Muscle layer of colon (tissue), 2 donors: ENCODE measurements around the gene GSTM5.
"Not testable (repeated sequence)": the region's sequence is repeated elsewhere in the genome, so short reads cannot be mapped to it uniquely, and the experiment has no call there.

Source experiments
- H3K27ac ChIP-seq: one replicate; pipeline ENCODE4 v1.7.0; 2013; ENCODE audit warnings: low read depth, mild to moderate bottlenecking, low read length, moderate library complexity
- H3K27me3 ChIP-seq, 2 donors: one replicate each; pipeline ENCODE4 v1.7.0; 2013; ENCODE audit warnings: low read length in 2 of 2, mild to moderate bottlenecking in 2 of 2; ENCODE audit not compliant: insufficient read depth in 2 of 2, control insufficient read depth in 1 of 2
- H3K36me3 ChIP-seq: one replicate; pipeline ENCODE4 v1.7.0; 2013; ENCODE audit warnings: mild to moderate bottlenecking, low read length; ENCODE audit not compliant: insufficient read depth
- H3K4me1 ChIP-seq: one replicate; pipeline ENCODE4 v1.7.0; 2013; ENCODE audit warnings: mild to moderate bottlenecking, low read length; ENCODE audit not compliant: insufficient read depth
- H3K4me3 ChIP-seq, 2 donors: one replicate each; pipeline ENCODE4 v1.7.0; 2013; ENCODE audit warnings: low read length in 2 of 2, low read depth in 1 of 2, mild to moderate bottlenecking in 1 of 2, moderate library complexity in 1 of 2
- H3K9ac ChIP-seq: one replicate; pipeline ENCODE4 v1.7.0; 2013; ENCODE audit warnings: low read length
- H3K9me3 ChIP-seq: one replicate; pipeline ENCODE4 v1.7.0; 2013; ENCODE audit warnings: mild to moderate bottlenecking, low read length
- donor health status: abdominal sarcoma.
- donor health status: Adenocarcinoma of cecum.

GSTM5 gene

DNA sequence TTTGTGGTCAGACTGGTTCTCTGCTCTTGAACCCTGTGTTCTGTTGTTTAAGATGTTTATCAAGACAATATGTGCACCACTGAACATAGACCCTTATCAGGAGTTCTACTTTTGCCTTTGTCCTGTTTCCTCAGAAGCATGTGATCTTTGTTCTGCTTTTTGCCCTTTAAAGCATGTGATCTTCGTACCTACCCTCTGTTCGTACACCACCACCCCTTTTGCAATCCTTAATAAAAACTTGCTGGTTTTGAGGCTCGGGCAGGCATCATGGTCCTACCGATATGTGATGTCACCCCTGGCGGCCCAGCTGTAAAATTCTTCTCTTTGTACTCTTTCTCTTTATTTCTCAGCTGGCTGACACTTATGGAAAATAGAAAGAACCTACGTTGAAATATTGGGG, 27.3 kb upstream of the GSTM5 start:
- not testable (repeated sequence) for H3K36me3 ChIP-seq, H3K9ac ChIP-seq, H3K27ac ChIP-seq, H3K27me3 ChIP-seq, H3K9me3 ChIP-seq, H3K4me1 ChIP-seq, H3K4me3 ChIP-seq

DNA sequence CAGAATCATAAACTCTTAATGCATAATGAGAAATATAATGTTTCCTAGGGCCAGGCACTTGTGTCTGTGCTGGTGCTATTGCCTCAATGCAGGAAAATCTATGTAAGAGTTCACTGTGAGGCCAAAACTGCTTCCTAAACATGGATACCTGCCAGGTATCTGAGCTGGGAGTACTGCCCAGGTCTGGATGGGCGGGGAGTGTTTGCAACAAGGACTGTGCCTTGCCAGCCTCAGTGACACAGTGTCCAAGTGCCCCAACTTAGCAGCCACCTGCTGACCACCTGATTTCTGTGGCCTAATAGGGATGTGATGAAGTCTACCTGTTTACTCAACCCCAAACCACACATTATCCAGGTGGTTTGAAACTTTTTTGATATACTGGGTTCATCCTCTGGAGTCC, 26.7 kb upstream of the GSTM5 start:
- not testable (repeated sequence) for H3K4me3 ChIP-seq, H3K27ac ChIP-seq, H3K27me3 ChIP-seq, H3K36me3 ChIP-seq, H3K9me3 ChIP-seq, H3K9ac ChIP-seq, H3K4me1 ChIP-seq

GRCh38 chr1:109685890-109686289, 26.2 kb upstream of the GSTM5 start:
- H3K36me3 ChIP-seq, H3K9me3 ChIP-seq, H3K4me1 ChIP-seq, H3K27ac ChIP-seq, H3K4me3 ChIP-seq, H3K9ac ChIP-seq, H3K27me3 ChIP-seq: not testable (repeated sequence)

GRCh38 chr1:109687109-109687508, 24.9 kb upstream of the GSTM5 start:
- H3K27ac ChIP-seq, result peak overlapping the region; percentile 56
- not testable (repeated sequence) for H3K27me3 ChIP-seq, H3K4me1 ChIP-seq, H3K9me3 ChIP-seq, H3K4me3 ChIP-seq, H3K9ac ChIP-seq, H3K36me3 ChIP-seq

GRCh38 chr1:109687641-109688499, 24.2 kb upstream of the GSTM5 start, which contains the start of gene GSTM1:
GSTM1 (plus strand) TSS chr1:109687817; CDS start chr1:109687874, 57 bp downstream.
- H3K27me3 ChIP-seq, result no peaks in the 10 kb centered on the region
- H3K27ac ChIP-seq, result peak within 1 kb of the TSS; percentile 56
- no peak within 1 kb of the TSS for H3K9ac ChIP-seq
- H3K4me1 ChIP-seq, result no peaks in the 10 kb centered on the region
- no peaks in the 10 kb centered on the region for H3K36me3 ChIP-seq
- H3K4me3 ChIP-seq, result peak within 1 kb of the TSS; percentile 42 to 66
- no peaks in the 10 kb centered on the region for H3K9me3 ChIP-seq

GRCh38 chr1:109689844-109690405, 22.1 kb upstream of the GSTM5 start:
- no peaks in the 10 kb centered on the region for H3K4me1 ChIP-seq
- H3K27ac ChIP-seq, result no peak overlapping the region
- H3K9ac ChIP-seq, result no peak overlapping the region
- no peaks in the 10 kb centered on the region for H3K36me3 ChIP-seq
- no peaks in the 10 kb centered on the region for H3K9me3 ChIP-seq
- no peak overlapping the region for H3K4me3 ChIP-seq
- H3K27me3 ChIP-seq, result no peaks in the 10 kb centered on the region

- H3K9ac ChIP-seq, result no peak overlapping the region
- H3K27ac ChIP-seq, result no peak overlapping the region
Observed at GRCh38 chr1:109691759-109692158, 20.3 kb upstream of the GSTM5 start.

DNA sequence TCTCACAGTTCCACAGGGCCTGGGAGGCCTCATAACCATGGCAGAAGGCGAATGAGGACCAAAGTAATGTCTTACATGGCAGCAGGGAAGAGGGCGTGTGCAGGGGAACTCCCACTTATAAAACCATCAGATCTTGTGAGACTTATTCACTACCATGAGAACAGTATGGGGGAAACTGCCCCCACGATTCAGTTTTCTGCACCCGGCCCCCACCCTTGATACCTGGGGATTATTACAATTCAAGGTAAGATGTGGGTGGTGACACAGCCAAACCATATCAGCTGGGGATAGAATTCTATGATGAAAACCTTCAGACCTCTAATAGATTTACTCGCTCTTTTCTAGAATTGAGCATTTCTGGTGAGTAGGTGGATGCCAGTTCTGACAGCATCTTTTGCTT, 17.7 kb upstream of the GSTM5 start:
- not testable (repeated sequence) for H3K9me3 ChIP-seq, H3K4me3 ChIP-seq, H3K9ac ChIP-seq, H3K27ac ChIP-seq, H3K4me1 ChIP-seq, H3K27me3 ChIP-seq, H3K36me3 ChIP-seq

More at GRCh38 chr1:109691759-109692158, 20.3 kb upstream of the GSTM5 start:
- H3K9me3 ChIP-seq, result no peaks in the 10 kb centered on the region
- H3K36me3 ChIP-seq, result no peaks in the 10 kb centered on the region
- no peaks in the 10 kb centered on the region for H3K27me3 ChIP-seq
- H3K4me1 ChIP-seq, result no peaks in the 10 kb centered on the region
- no peak overlapping the region for H3K4me3 ChIP-seq

- H3K4me1 ChIP-seq, H3K9ac ChIP-seq: not testable (repeated sequence)
Observed at GRCh38 chr1:109695138-109695537, 16.9 kb upstream of the GSTM5 start.

DNA sequence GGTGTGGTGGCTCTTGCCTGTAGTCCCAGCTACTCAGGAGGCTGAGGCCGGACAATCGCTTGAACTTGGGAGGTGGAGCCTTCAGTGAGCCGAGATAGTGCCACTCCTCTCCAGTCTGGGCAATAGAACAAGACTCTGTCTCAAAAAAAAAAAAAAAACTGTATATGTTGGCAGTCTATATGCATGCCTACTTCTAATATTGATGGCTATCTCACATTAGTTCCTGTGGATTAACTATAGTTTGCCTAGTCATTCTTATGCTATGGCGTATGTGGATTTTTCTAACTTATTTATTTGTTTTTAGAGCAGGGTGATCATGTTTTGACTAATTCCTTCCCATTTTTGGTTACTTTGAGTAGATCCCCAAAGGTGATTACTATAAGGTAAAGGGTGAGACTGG, 15.0 kb upstream of the GSTM5 start:
- no peaks in the 10 kb centered on the region for H3K4me1 ChIP-seq
- H3K9ac ChIP-seq, result no peak overlapping the region
- H3K4me3 ChIP-seq, result no peak overlapping the region
- H3K36me3 ChIP-seq, result no peaks in the 10 kb centered on the region
- H3K27me3 ChIP-seq, result no peaks in the 10 kb centered on the region
- H3K9me3 ChIP-seq, result no peaks in the 10 kb centered on the region
- no peak overlapping the region for H3K27ac ChIP-seq

More at GRCh38 chr1:109695138-109695537, 16.9 kb upstream of the GSTM5 start:
- not testable (repeated sequence) for H3K4me3 ChIP-seq, H3K27me3 ChIP-seq, H3K9me3 ChIP-seq, H3K36me3 ChIP-seq, H3K27ac ChIP-seq

DNA sequence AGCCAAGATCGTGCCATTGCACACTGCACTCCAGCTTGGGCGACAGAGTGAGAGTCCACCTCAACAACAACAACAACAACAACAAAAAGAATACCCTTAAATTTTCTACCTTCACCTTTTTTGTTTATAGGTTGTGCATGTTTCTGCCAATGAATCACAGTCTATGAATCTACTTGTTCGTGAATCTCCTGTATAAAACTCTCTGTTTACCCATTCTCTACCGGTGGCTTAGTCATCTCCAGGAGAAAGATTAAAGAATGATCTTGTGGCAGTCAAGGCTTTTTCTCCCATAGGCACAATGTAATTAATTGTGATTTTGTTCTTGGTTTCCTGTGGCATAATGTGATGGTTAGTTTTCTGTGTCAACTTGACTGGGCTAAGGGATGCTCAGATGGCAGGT, 14.2 kb upstream of the GSTM5 start:
- H3K4me1 ChIP-seq, H3K9me3 ChIP-seq, H3K36me3 ChIP-seq, H3K4me3 ChIP-seq, H3K27me3 ChIP-seq, H3K9ac ChIP-seq, H3K27ac ChIP-seq: not testable (repeated sequence)

DNA sequence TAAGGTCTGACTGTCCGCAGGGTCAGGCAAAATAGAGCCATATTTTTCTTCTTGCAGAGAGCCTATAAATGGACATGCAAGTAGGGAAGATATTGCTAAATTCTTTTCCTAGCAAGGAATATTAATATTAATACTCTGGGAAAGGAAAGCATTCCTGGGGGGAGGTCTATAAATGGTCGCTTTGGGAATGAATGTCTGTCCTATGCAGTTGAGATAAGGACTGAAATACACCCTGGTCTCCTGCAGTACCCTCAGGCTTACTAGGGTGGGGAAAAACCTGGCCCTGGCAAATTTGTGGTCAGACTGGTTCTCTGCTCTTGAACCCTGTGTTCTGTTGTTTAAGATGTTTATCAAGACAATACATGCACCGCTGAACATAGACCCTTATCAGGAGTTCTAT, 9.1 kb upstream of the GSTM5 start:
- not testable (repeated sequence) for H3K27me3 ChIP-seq, H3K4me1 ChIP-seq, H3K36me3 ChIP-seq

More for the DNA sequence above, 9.1 kb upstream of the GSTM5 start:
- not testable (repeated sequence) for H3K4me3 ChIP-seq, H3K27ac ChIP-seq, H3K9me3 ChIP-seq, H3K9ac ChIP-seq
